ENCODE data around the gene HLA-DQB1. TPM values are rescaled to one million over a fixed set of nuclear protein-coding genes. Genes with fewer than 3 reads are reported as not detected.
"Not testable (repeated sequence)": the region's sequence is repeated elsewhere in the genome, so short reads cannot be mapped to it uniquely, and the experiment has no call there.

Gene HLA-DQB1
- total RNA-seq, 2 experiments from 2014 or later, result 21.5 to 21.7 TPM

- H3K9me3 Mint-ChIP-seq, result no peaks in the 10 kb centered on the region
- no peaks in the 10 kb centered on the region for H3K27me3 Mint-ChIP-seq
- Histone ChIP-seq H3K9me3 (ENCODE audit: control insufficient read depth in 1 of 2, insufficient read depth in 1 of 2, low read length in 2 of 2) (no peaks in the 10 kb centered on the region), H3K36me3 (ENCODE audit: insufficient read depth, low read length) (no peaks in the 10 kb centered on the region), H3K27ac (ENCODE audit: low read depth in 1 of 2, low read length in 2 of 2) (no peak overlapping the region), H3K4me3 (ENCODE audit: low read length) (no peak overlapping the region), H3K4me1 (ENCODE audit: insufficient read depth, low read length) (no peaks in the 10 kb centered on the region), H3K27me3 (ENCODE audit: control insufficient read depth in 1 of 2, insufficient read depth in 2 of 2, low read length in 2 of 2) (no peaks in the 10 kb centered on the region)
- DNase-seq, result no peak
- intact Hi-C loops (cut with DNase I, micrococcal nuclease), result no loop called here
- POLR2A ChIA-PET, result no interaction called here
- H3K4me3 Mint-ChIP-seq, result no peak overlapping the region
- peaks cover 26% of the 10 kb centered on the region for H3K4me1 Mint-ChIP-seq (ENCODE audit: low read depth)
- CTCF ChIA-PET, result interaction anchor here (1.2 to 1.3 kb wide), 2 partner anchors 15 to 225 kb away, joined by 3 read pairs; no protein-coding TSS in a partner anchor
- TF ChIP-seq CTCF (IDR thresholded peaks at IDR 0.05), result no peak
- H3K27ac Mint-ChIP-seq, result no peak overlapping the region
- no peak for ATAC-seq (ENCODE audit: poor library complexity)
- no peaks in the 10 kb centered on the region for H3K36me3 Mint-ChIP-seq (ENCODE audit: low read depth)
Measured at GRCh38 chr6:32637883-32638282, 28.6 kb downstream of the HLA-DQB1 start.

DNA sequence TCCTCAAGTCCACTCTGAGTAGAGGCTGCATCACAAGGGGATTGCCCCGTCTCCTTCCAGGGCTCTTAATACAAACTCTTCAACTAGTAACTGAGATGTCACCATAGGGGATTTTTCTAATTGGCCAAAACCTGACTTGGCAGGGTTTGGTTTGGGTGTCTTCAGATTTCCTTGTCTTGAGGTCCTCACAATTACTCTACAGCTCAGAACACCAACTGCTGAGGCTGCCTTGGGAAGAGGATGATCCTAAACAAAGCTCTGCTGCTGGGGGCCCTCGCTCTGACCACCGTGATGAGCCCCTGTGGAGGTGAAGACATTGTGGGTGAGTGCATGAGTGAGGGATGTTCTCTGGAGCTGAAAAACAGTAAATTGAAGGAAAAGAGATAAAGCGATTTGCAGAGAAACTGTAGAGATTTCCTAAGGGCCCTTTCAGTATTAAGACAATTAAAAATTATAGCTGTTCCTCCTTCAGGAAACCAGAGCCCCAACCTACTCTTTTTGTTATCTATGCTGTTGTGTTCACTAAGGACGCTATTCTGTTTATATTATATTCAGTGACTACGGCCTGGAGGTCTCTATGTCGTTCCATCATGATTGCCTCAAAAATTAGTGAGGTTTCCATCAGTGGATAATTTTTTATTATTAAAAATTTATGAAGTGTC, 29.1 kb downstream of the HLA-DQB1 start, which contains the start of gene HLA-DQA1:
Gene HLA-DQA1 (plus strand): TSS at position 188 of the 662 bp plus-strand sequence. CDS start 53 bp downstream, at position 241.
- POLR2A ChIA-PET, result no interaction called here
- CTCF ChIA-PET, result interaction anchor here (1.2 to 1.3 kb wide), 2 partner anchors 14 to 224 kb away, joined by 3 read pairs; no protein-coding TSS in a partner anchor
- no peak within 1 kb of the TSS for H3K27ac ChIP-seq (ENCODE audit: low read depth in 1 of 2, low read length in 2 of 2)

GRCh38 chr6:32635526-32636123, 30.8 kb downstream of the HLA-DQB1 start:
- POLR2A ChIA-PET, result no interaction called here
- no peaks in the 10 kb centered on the region for H3K9me3 ChIP-seq (ENCODE audit: control insufficient read depth in 1 of 2, insufficient read depth in 1 of 2, low read length in 2 of 2)
- no peaks in the 10 kb centered on the region for H3K9me3 Mint-ChIP-seq
- H3K4me3 ChIP-seq (ENCODE audit: low read length), result no peak overlapping the region
- no peaks in the 10 kb centered on the region for H3K27me3 ChIP-seq (ENCODE audit: control insufficient read depth in 1 of 2, insufficient read depth in 2 of 2, low read length in 2 of 2)
- no peaks in the 10 kb centered on the region for H3K36me3 Mint-ChIP-seq (ENCODE audit: low read depth)
- CTCF ChIA-PET, result interaction anchor here (0.9 kb wide), 1 partner anchor 8 kb away, joined by 4 read pairs; no protein-coding TSS in a partner anchor
- intact Hi-C loops (cut with DNase I, micrococcal nuclease), result no loop called here
- H3K36me3 ChIP-seq (ENCODE audit: insufficient read depth, low read length), result no peaks in the 10 kb centered on the region
- H3K27me3 Mint-ChIP-seq, result no peaks in the 10 kb centered on the region
- ATAC-seq (ENCODE audit: poor library complexity) (no peak), DNase-seq (no peak)
- no peak for TF ChIP-seq CTCF (IDR thresholded peaks at IDR 0.05)
- H3K4me1 ChIP-seq (ENCODE audit: insufficient read depth, low read length), result no peaks in the 10 kb centered on the region
- no peak overlapping the region for H3K27ac Mint-ChIP-seq
- H3K4me3 Mint-ChIP-seq, result no peak overlapping the region
- H3K4me1 Mint-ChIP-seq (ENCODE audit: low read depth), result peaks cover 23% of the 10 kb centered on the region
- no peak overlapping the region for H3K27ac ChIP-seq (ENCODE audit: low read depth in 1 of 2, low read length in 2 of 2)

More for the DNA sequence above, 29.1 kb downstream of the HLA-DQB1 start, which contains the start of gene HLA-DQA1:
- peak within 1 kb of the TSS; percentile 10 for H3K4me3 ChIP-seq (ENCODE audit: low read length)
- ATAC-seq (ENCODE audit: poor library complexity) (no peak), DNase-seq (peak in 3 of 14 experiments; percentile 57 to 70 (median 60))
- no peaks in the 10 kb centered on the region for H3K9me3 ChIP-seq (ENCODE audit: control insufficient read depth in 1 of 2, insufficient read depth in 1 of 2, low read length in 2 of 2)
- no peak for TF ChIP-seq CTCF (IDR thresholded peaks at IDR 0.05)
- H3K36me3 Mint-ChIP-seq (ENCODE audit: low read depth), result no peaks in the 10 kb centered on the region
- no peak within 1 kb of the TSS for H3K27ac Mint-ChIP-seq
- H3K36me3 ChIP-seq (ENCODE audit: insufficient read depth, low read length), result no peaks in the 10 kb centered on the region
- H3K9me3 Mint-ChIP-seq, result no peaks in the 10 kb centered on the region
- H3K27me3 ChIP-seq (ENCODE audit: control insufficient read depth in 1 of 2, insufficient read depth in 2 of 2, low read length in 2 of 2), result no peaks in the 10 kb centered on the region
- H3K4me3 Mint-ChIP-seq, result no peak within 1 kb of the TSS
- intact Hi-C loops (cut with DNase I, micrococcal nuclease), result no loop called here
- no peaks in the 10 kb centered on the region for H3K27me3 Mint-ChIP-seq
- peaks cover 28% of the 10 kb centered on the region for H3K4me1 Mint-ChIP-seq (ENCODE audit: low read depth)
- H3K4me1 ChIP-seq (ENCODE audit: insufficient read depth, low read length), result no peaks in the 10 kb centered on the region

- POLR2A ChIA-PET, result not testable (repeated sequence)
Measured at GRCh38 chr6:32629793-32630192, 36.7 kb downstream of the HLA-DQB1 start.

More at GRCh38 chr6:32629793-32630192, 36.7 kb downstream of the HLA-DQB1 start:
- H3K27ac Mint-ChIP-seq; H3K27me3 ChIP-seq (ENCODE audit: control insufficient read depth in 1 of 2, insufficient read depth in 2 of 2, low read length in 2 of 2); H3K36me3 ChIP-seq (ENCODE audit: insufficient read depth, low read length); H3K4me1 ChIP-seq (ENCODE audit: insufficient read depth, low read length); H3K27me3 Mint-ChIP-seq; ATAC-seq (ENCODE audit: poor library complexity); CTCF ChIA-PET; H3K4me3 Mint-ChIP-seq; H3K36me3 Mint-ChIP-seq (ENCODE audit: low read depth); H3K9me3 Mint-ChIP-seq; H3K4me3 ChIP-seq (ENCODE audit: low read length); DNase-seq; H3K27ac ChIP-seq (ENCODE audit: low read depth in 1 of 2, low read length in 2 of 2); H3K9me3 ChIP-seq (ENCODE audit: control insufficient read depth in 1 of 2, insufficient read depth in 1 of 2, low read length in 2 of 2): not testable (repeated sequence)
- intact Hi-C loops (cut with DNase I, micrococcal nuclease), result loop anchor here in 1 of 2 experiments (5.0 kb wide), 1 partner anchor 53 kb away; no protein-coding TSS in a partner anchor
- peaks cover 42% of the 10 kb centered on the region for H3K4me1 Mint-ChIP-seq (ENCODE audit: low read depth)

All from CD4-positive, alpha-beta T cell (primary cell).